SH-SY5Y (cell line): ENCODE data around the gene BCL6B.

Experiments
- GATA2 ChIP-seq: IDR thresholded peaks from 2 replicates; pipeline ENCODE4 v1.6.1; 2011; ENCODE audit warnings: mild to moderate bottlenecking, low read depth, low read length
- GATA3 ChIP-seq: IDR thresholded peaks from 2 replicates; pipeline ENCODE4 v1.6.1; 2011; ENCODE audit warnings: low read depth, mild to moderate bottlenecking, low read length, moderate library complexity

- TF ChIP-seq GATA3 (no peak), GATA2 (no peak)
Observed at GRCh38 chr17:7038025-7038862, 15.4 kb downstream of the BCL6B start.
